IPS-18a (cell line): ENCODE measurements around the gene SCAMP2.

Experiments
- H3K27ac ChIP-seq: one replicate; pipeline ENCODE4 v1.5.1; 2013; ENCODE audit warnings: low read length
- H3K27me3 ChIP-seq: one replicate; pipeline ENCODE4 v1.6.1; 2013; ENCODE audit warnings: mild to moderate bottlenecking, low read length; ENCODE audit not compliant: control insufficient read depth, insufficient read depth
- H3K36me3 ChIP-seq: one replicate; pipeline ENCODE4 v1.6.1; 2013; ENCODE audit warnings: low read depth, low read length; ENCODE audit not compliant: control insufficient read depth
- H3K4me1 ChIP-seq: one replicate; pipeline ENCODE4 v1.6.1; 2013; ENCODE audit warnings: low read depth, low read length; ENCODE audit not compliant: control insufficient read depth
- H3K4me3 ChIP-seq: one replicate; pipeline ENCODE4 v1.5.1; 2013; ENCODE audit warnings: low read length
- H3K9ac ChIP-seq: one replicate; pipeline ENCODE4 v1.6.1; 2013; ENCODE audit warnings: mild to moderate bottlenecking, low read length, moderate library complexity
- H3K9me3 ChIP-seq: one replicate; pipeline ENCODE4 v1.6.1; 2013; ENCODE audit warnings: low read depth, low read length; ENCODE audit not compliant: control insufficient read depth

The SCAMP2 gene

GRCh38 chr15:74821790-74822158 is 51.4 kb downstream of the SCAMP2 start:
- Histone ChIP-seq H3K27me3 (peaks cover 24% of the 10 kb centered on the region), H3K27ac (no peak overlapping the region), H3K9ac (no peak overlapping the region), H3K36me3 (no peaks in the 10 kb centered on the region), H3K4me3 (no peak overlapping the region), H3K9me3 (no peaks in the 10 kb centered on the region), H3K4me1 (peaks cover 10% of the 10 kb centered on the region)

GRCh38 chr15:74821091-74821789 is 51.9 kb downstream of the SCAMP2 start:
- Histone ChIP-seq H3K36me3 (no peaks in the 10 kb centered on the region), H3K4me3 (no peak overlapping the region), H3K9ac (no peak overlapping the region), H3K4me1 (peaks cover 10% of the 10 kb centered on the region), H3K27ac (no peak overlapping the region), H3K9me3 (no peaks in the 10 kb centered on the region), H3K27me3 (peaks cover 20% of the 10 kb centered on the region)

GRCh38 chr15:74820056-74820455 is 53.1 kb downstream of the SCAMP2 start:
- Histone ChIP-seq H3K4me1 (peaks cover 10% of the 10 kb centered on the region), H3K9me3 (no peaks in the 10 kb centered on the region), H3K4me3 (no peak overlapping the region), H3K27ac (no peak overlapping the region), H3K9ac (no peak overlapping the region), H3K27me3 (peaks cover 9% of the 10 kb centered on the region), H3K36me3 (no peaks in the 10 kb centered on the region)

GRCh38 chr15:74817370-74817737 is 55.8 kb downstream of the SCAMP2 start:
- H3K4me1 ChIP-seq: peaks cover 10% of the 10 kb centered on the region
- H3K9ac ChIP-seq: no peak overlapping the region
- H3K36me3 ChIP-seq: no peaks in the 10 kb centered on the region
- no peak overlapping the region for H3K27ac ChIP-seq
- H3K9me3 ChIP-seq: no peaks in the 10 kb centered on the region
- no peak overlapping the region for H3K4me3 ChIP-seq
- no peaks in the 10 kb centered on the region for H3K27me3 ChIP-seq

- Histone ChIP-seq H3K9ac (no peak overlapping the region), H3K4me1 (peaks cover 10% of the 10 kb centered on the region), H3K27ac (no peak overlapping the region), H3K36me3 (no peaks in the 10 kb centered on the region), H3K4me3 (no peak overlapping the region), H3K27me3 (no peaks in the 10 kb centered on the region), H3K9me3 (no peaks in the 10 kb centered on the region)
These were observed 56.4 kb downstream of the SCAMP2 start for GRCh38 chr15:74816624-74817369.

GRCh38 chr15:74815961-74816360 is 57.2 kb downstream of the SCAMP2 start:
- Histone ChIP-seq H3K27ac (no peak overlapping the region), H3K4me3 (no peak overlapping the region), H3K36me3 (no peaks in the 10 kb centered on the region), H3K9me3 (no peaks in the 10 kb centered on the region), H3K4me1 (peaks cover 3% of the 10 kb centered on the region), H3K9ac (no peak overlapping the region), H3K27me3 (no peaks in the 10 kb centered on the region)

- Histone ChIP-seq H3K9me3 (no peaks in the 10 kb centered on the region), H3K27ac (no peak overlapping the region), H3K27me3 (no peaks in the 10 kb centered on the region), H3K4me3 (no peak overlapping the region), H3K36me3 (no peaks in the 10 kb centered on the region), H3K9ac (no peak overlapping the region), H3K4me1 (no peaks in the 10 kb centered on the region)
These were observed 57.8 kb downstream of the SCAMP2 start for GRCh38 chr15:74815121-74815934.

GRCh38 chr15:74812533-74812932 is 60.6 kb downstream of the SCAMP2 start, which contains the start of gene LMAN1L:
LMAN1L (plus strand) TSS chr15:74812835; CDS start chr15:74812855, 20 bp downstream.
- no peaks in the 10 kb centered on the region for H3K36me3 ChIP-seq
- H3K27me3 ChIP-seq: no peaks in the 10 kb centered on the region
- no peaks in the 10 kb centered on the region for H3K4me1 ChIP-seq
- H3K9ac ChIP-seq: no peak within 1 kb of the TSS
- no peak within 1 kb of the TSS for H3K4me3 ChIP-seq
- no peak within 1 kb of the TSS for H3K27ac ChIP-seq
- no peaks in the 10 kb centered on the region for H3K9me3 ChIP-seq

GRCh38 chr15:74809956-74810355 is 63.2 kb downstream of the SCAMP2 start:
- Histone ChIP-seq H3K36me3 (no peaks in the 10 kb centered on the region), H3K9ac (no peak overlapping the region), H3K4me3 (no peak overlapping the region), H3K9me3 (no peaks in the 10 kb centered on the region), H3K4me1 (no peaks in the 10 kb centered on the region), H3K27me3 (no peaks in the 10 kb centered on the region), H3K27ac (no peak overlapping the region)

- Histone ChIP-seq H3K27me3 (no peaks in the 10 kb centered on the region), H3K4me3 (no peak overlapping the region), H3K9ac (no peak overlapping the region), H3K9me3 (no peaks in the 10 kb centered on the region), H3K36me3 (no peaks in the 10 kb centered on the region), H3K4me1 (no peaks in the 10 kb centered on the region), H3K27ac (no peak overlapping the region)
These were observed 63.9 kb downstream of the SCAMP2 start for GRCh38 chr15:74809242-74809641.

GRCh38 chr15:74808840-74809229 is 64.3 kb downstream of the SCAMP2 start:
- Histone ChIP-seq H3K4me1 (no peaks in the 10 kb centered on the region), H3K9me3 (no peaks in the 10 kb centered on the region), H3K27me3 (no peaks in the 10 kb centered on the region), H3K4me3 (no peak overlapping the region), H3K36me3 (peaks cover 3% of the 10 kb centered on the region), H3K9ac (no peak overlapping the region), H3K27ac (no peak overlapping the region)
